HCT116 (cell line): Measurements from ENCODE around the gene SLIT1. TPM values are rescaled to one million over a fixed set of nuclear protein-coding genes. Genes with fewer than 3 reads are reported as not detected.

ENCODE experiments used
- ATAC-seq: fragments of 200-7000 bp; cut with Tn5 transposase; 2 replicates; pipeline ENCODE4 v1.9.1; 2020; ENCODE audit warnings: mild to moderate bottlenecking, moderate library complexity
- BruUV-seq: library from RNA; stranded (reverse); fragments of 400-500 nt; replicated peaks from 2 replicates; lab custom pipeline; 2021; lab: Mats Ljungman, UMichigan
- CTCF ChIA-PET: fragments of 300-600 bp; sonication (Branson Sonifier 250); formaldehyde crosslinking; loops from one replicate; lab custom pipeline; 2021; ENCODE audit warnings: antibody characterized with exemption; lab: Charles Lee
- POLR2A ChIA-PET: fragments of 300-600, 350-600 bp; sonication (Branson Sonifier 250); formaldehyde crosslinking; loops from one replicate; lab custom pipeline; 2021; ENCODE audit warnings: antibody characterized with exemption; lab: Charles Lee
- RAD21 ChIA-PET, 2 experiments: fragments of 300-600 bp; sonication (Branson Sonifier 250); formaldehyde crosslinking; loops; one replicate each; lab custom pipeline; 2023; ENCODE audit warnings: low total read pairs in 2 of 2; ENCODE audit not compliant: uncharacterized antibody in 2 of 2, unreplicated experiment in 2 of 2, low non-redundant PET in 1 of 2; lab: Charles Lee
- DNase-seq: peaks from one replicate; pipeline ENCODE4 v3.0.0-alpha.2; 2010; ENCODE audit warnings: low read depth, low spot score
- H2AFZ ChIP-seq: fragments of 200-600 bp; shearing (Covaris generic), sonication (generic); 2 replicates; pipeline ENCODE4 v1.6.1; 2017; ENCODE audit warnings: low read depth, mixed run types, mixed read lengths, antibody characterized with exemption, low read length; ENCODE audit not compliant: poor library complexity, severe bottlenecking
- H3K27ac ChIP-seq: 2 replicates; pipeline ENCODE4 v1.5.1; 2012; ENCODE audit warnings: low read depth, low read length
- H3K27me3 ChIP-seq: fragments of 200-600 bp; sonication (generic); 2 replicates; pipeline ENCODE4 v1.6.1; 2016; ENCODE audit warnings: mixed run types, low read length, mixed read lengths; ENCODE audit not compliant: insufficient read depth
- H3K36me3 ChIP-seq, 2 experiments: fragments of 200-500 bp in 1 of 2; fragments of 200-600 bp in 1 of 2; sonication (Bioruptor generic) in 1 of 2; sonication (generic) in 1 of 2; 2 replicates each; pipeline versions ENCODE4 v1.5.1 to v1.6.1; 2014 to 2016; ENCODE audit warnings: low read length in 2 of 2, inconsistent platforms in 1 of 2, mixed read lengths in 1 of 2, mixed run types in 1 of 2; ENCODE audit not compliant: insufficient read depth in 2 of 2, control insufficient read depth in 1 of 2
- H3K4me1 ChIP-seq, 2 experiments: fragments of 200-600 bp in 1 of 2; sonication (generic) in 1 of 2; 2 replicates each; pipeline versions ENCODE4 v1.5.1 to v1.6.1; 2012 to 2017; ENCODE audit warnings: low read length in 2 of 2, inconsistent platforms in 1 of 2, mild to moderate bottlenecking in 1 of 2, mixed read lengths in 1 of 2, mixed run types in 1 of 2, moderate library complexity in 1 of 2; ENCODE audit not compliant: insufficient read depth in 2 of 2, control insufficient read depth in 1 of 2
- H3K4me2 ChIP-seq: fragments of 200-600 bp; sonication (generic); 2 replicates; pipeline ENCODE4 v1.6.1; 2017; ENCODE audit warnings: mixed run types, low read length, mixed read lengths
- H3K4me3 ChIP-seq, 2 experiments: fragments of 200-600 bp in 1 of 2; sonication (generic) in 1 of 2; replicated peaks in 1 of 2; 2 replicates each; pipeline ENCODE4 v1.5.1; 2011 to 2016; ENCODE audit warnings: low read length in 2 of 2, control low read depth in 1 of 2, low read depth in 1 of 2, mild to moderate bottlenecking in 1 of 2, mixed read lengths in 1 of 2, mixed run types in 1 of 2
- H3K79me2 ChIP-seq: fragments of 200-600 bp; sonication (generic); 2 replicates; pipeline ENCODE4 v1.6.1; 2017; ENCODE audit warnings: mild to moderate bottlenecking, mixed run types, low read length, moderate library complexity, mixed read lengths; ENCODE audit not compliant: insufficient read depth
- H3K9ac ChIP-seq: fragments of 200-600 bp; sonication (generic); 2 replicates; pipeline ENCODE4 v1.6.1; 2016; ENCODE audit warnings: low read length, mixed read lengths
- H3K9me2 ChIP-seq: fragments of 200-600 bp; sonication (generic), shearing (Covaris generic); 2 replicates; pipeline ENCODE4 v1.6.1; 2017; ENCODE audit warnings: mixed run types, mild to moderate bottlenecking, moderate library complexity; ENCODE audit not compliant: insufficient read depth
- H3K9me3 ChIP-seq, 2 experiments: fragments of 200-500 bp in 1 of 2; fragments of 200-600 bp in 1 of 2; sonication (Bioruptor generic) in 1 of 2; sonication (generic) in 1 of 2; 2 replicates each; pipeline ENCODE4 v1.6.1; 2014 to 2017; ENCODE audit warnings: low read length in 2 of 2, mixed read lengths in 2 of 2, inconsistent platforms in 1 of 2, low read depth in 1 of 2, mild to moderate bottlenecking in 1 of 2, mixed run types in 1 of 2, moderate library complexity in 1 of 2; ENCODE audit not compliant: control insufficient read depth in 1 of 2, insufficient read depth in 1 of 2
- H4K20me1 ChIP-seq: fragments of 200-600 bp; sonication (generic), shearing (Covaris generic); 2 replicates; pipeline ENCODE4 v1.6.1; 2017; ENCODE audit warnings: mixed run types, mild to moderate bottlenecking, moderate library complexity; ENCODE audit not compliant: insufficient read depth
- ATF3 ChIP-seq: IDR thresholded peaks from 2 replicates; pipeline ENCODE4 v1.6.1; 2012
- CTCF ChIP-seq, 3 experiments: fragments of 200-600 bp in 1 of 3; sonication (generic) in 1 of 3; IDR thresholded peaks in 2 of 3; conservative IDR thresholded peaks in 1 of 3; 2 replicates each; pipeline ENCODE4 v1.5.1; 2012 to 2017; ENCODE audit warnings: low read depth in 2 of 3, low read length in 2 of 3, antibody characterized with exemption in 1 of 3, borderline replicate concordance in 1 of 3, control low read depth in 1 of 3, mild to moderate bottlenecking in 1 of 3, mixed read lengths in 1 of 3, mixed run types in 1 of 3, moderate library complexity in 1 of 3; ENCODE audit not compliant: insufficient read depth in 1 of 3
- EZH2 ChIP-seq: fragments of 200-600 bp; sonication (generic); IDR thresholded peaks from 2 replicates; pipeline ENCODE4 v1.6.1; 2017; ENCODE audit warnings: antibody characterized with exemption, mixed run types
- FOSL1 ChIP-seq: IDR thresholded peaks from 2 replicates; pipeline ENCODE4 v1.6.1; 2012; ENCODE audit warnings: low read depth
- MAX ChIP-seq: IDR thresholded peaks from 2 replicates; pipeline ENCODE4 v1.6.1; 2012
- POLR2AphosphoS5 ChIP-seq: IDR thresholded peaks from 2 replicates; pipeline ENCODE4 v1.6.1; 2011; ENCODE audit warnings: mild to moderate bottlenecking, low read depth, low read length, moderate library complexity
- REST ChIP-seq: IDR thresholded peaks from 2 replicates; pipeline ENCODE4 v1.6.1; 2012; ENCODE audit warnings: low read depth
- SRF ChIP-seq: IDR thresholded peaks from 2 replicates; pipeline ENCODE4 v1.6.1; 2012; ENCODE audit warnings: low read depth
- YY1 ChIP-seq: IDR thresholded peaks from 2 replicates; pipeline ENCODE4 v1.6.1; 2011; ENCODE audit warnings: low read length, low read depth, moderate library complexity, mild to moderate bottlenecking; ENCODE audit not compliant: insufficient replicate concordance; ENCODE audit errors: extremely low read depth
- ZBTB33 ChIP-seq: IDR thresholded peaks from 2 replicates; pipeline ENCODE4 v1.6.1; 2011; ENCODE audit warnings: mild to moderate bottlenecking, low read length, moderate library complexity; ENCODE audit not compliant: insufficient replicate concordance; ENCODE audit errors: extremely low read depth
- intact Hi-C: fragments of 100-400 bp; cut with micrococcal nuclease; formaldehyde crosslinking; loops from 2 replicates; pipeline ENCODE4 v1.10.0; 2022
- total RNA-seq: library from RNA; stranded (reverse); gene quantifications from one replicate; pipeline ENCODE4 v1.2.1, GENCODE V29; 2021; ENCODE audit not compliant: unreplicated experiment

SLIT1 gene
- total RNA-seq, 1 experiment from 2014 or later, result 0.42 TPM

GRCh38 chr10:97188261-97188711, 2.5 kb upstream of the SLIT1 start:
- no peak overlapping the region for H3K4me3 ChIP-seq
- no peak for ATAC-seq
- intact Hi-C loops, result no loop called here
- CTCF ChIA-PET, result interaction anchor here (1.4 kb wide), 1 partner anchor 8 kb away, joined by 4 read pairs; no protein-coding TSS in a partner anchor
- H3K27me3 ChIP-seq, result peaks cover 4% of the 10 kb centered on the region; the same call in 1 of the 2 replicates
- no peaks in the 10 kb centered on the region for H3K4me1 ChIP-seq
- H3K9me3 ChIP-seq, result no peaks in the 10 kb centered on the region
- no TSS peak for BruUV-seq
- no peaks in the 10 kb centered on the region for H4K20me1 ChIP-seq
- no peaks in the 10 kb centered on the region for H3K79me2 ChIP-seq
- H3K9me2 ChIP-seq, result no peaks in the 10 kb centered on the region
- H3K4me2 ChIP-seq, result no peak overlapping the region
- H3K9ac ChIP-seq, result no peak overlapping the region
- POLR2A ChIA-PET, result no interaction called here
- no peak for DNase-seq
- RAD21 ChIA-PET, result no interaction called here
- no peak overlapping the region for H2AFZ ChIP-seq
- H3K36me3 ChIP-seq, result no peaks in the 10 kb centered on the region
- no peak for TF ChIP-seq ATF3
- no peak for TF ChIP-seq EZH2
- TF ChIP-seq POLR2AphosphoS5, result no peak
- no peak for TF ChIP-seq REST
- no peak for TF ChIP-seq CTCF (IDR thresholded peaks at IDR 0.05 in 2 of 3, conservative IDR thresholded peaks at IDR 0.05 in 1 of 3; ENCODE audit: borderline replicate concordance in 1 of 3, insufficient read depth in 1 of 3, low read depth in 2 of 3, low read length in 2 of 3)
- TF ChIP-seq YY1, result no peak
- no peak for TF ChIP-seq SRF
- no peak for TF ChIP-seq FOSL1
- no peak for TF ChIP-seq ZBTB33
- no peak for TF ChIP-seq MAX
- H3K27ac ChIP-seq, result no peak overlapping the region
